CD4-positive, alpha-beta T cell (primary cell): Measurements from ENCODE around the gene PTPN7. TPM values are rescaled to one million over a fixed set of nuclear protein-coding genes. Genes with fewer than 3 reads are reported as not detected.

ENCODE experiments used
- ATAC-seq: fragments of 200-7000 bp; cut with Tn5 transposase; one replicate; pipeline ENCODE4 v1.10.0; 2022; ENCODE audit warnings: mild to moderate bottlenecking; ENCODE audit not compliant: poor library complexity
- CTCF ChIA-PET: fragments of 350-600 bp; sonication (Branson Sonifier 250); formaldehyde crosslinking; loops from one replicate; lab custom pipeline; 2021; ENCODE audit warnings: antibody characterized with exemption, inconsistent platforms; lab: Charles Lee
- POLR2A ChIA-PET: fragments of 350-600 bp; sonication (Branson Sonifier 250); formaldehyde crosslinking; loops from one replicate; lab custom pipeline; 2021; ENCODE audit warnings: antibody characterized with exemption, inconsistent platforms; lab: Charles Lee
- DNase-seq, 14 experiments: peaks; one replicate each; pipeline ENCODE4 v3.0.0-alpha.2; 2013 to 2020; ENCODE audit warnings: mixed read lengths in 2 of 14
- H3K27ac ChIP-seq, 2 donors: one replicate each; pipeline versions ENCODE4 v1.5.1 to v1.7.0; 2013; ENCODE audit warnings: low read length in 2 of 2, low read depth in 1 of 2, mild to moderate bottlenecking in 1 of 2
- H3K27me3 ChIP-seq, 2 experiments: 1 replicate in 1 of 2; 2 replicates in 1 of 2; pipeline versions ENCODE4 v1.6.1 to v1.7.0; 2013; ENCODE audit warnings: low read length in 2 of 2, control low read depth in 1 of 2, mild to moderate bottlenecking in 1 of 2, moderate library complexity in 1 of 2; ENCODE audit not compliant: insufficient read depth in 2 of 2, control insufficient read depth in 1 of 2
- H3K36me3 ChIP-seq: one replicate; pipeline ENCODE4 v1.6.1; 2013; ENCODE audit warnings: low read length, control low read depth; ENCODE audit not compliant: insufficient read depth
- H3K4me1 ChIP-seq: one replicate; pipeline ENCODE4 v1.6.1; 2013; ENCODE audit warnings: low read length, control low read depth; ENCODE audit not compliant: insufficient read depth
- H3K4me3 ChIP-seq: one replicate; pipeline ENCODE4 v1.5.1; 2013; ENCODE audit warnings: mild to moderate bottlenecking, low read length, moderate library complexity
- H3K9me3 ChIP-seq, 2 experiments: 1 replicate in 1 of 2; 2 replicates in 1 of 2; pipeline versions ENCODE4 v1.6.1 to v1.7.0; 2013; ENCODE audit warnings: low read length in 2 of 2, mild to moderate bottlenecking in 2 of 2, control low read depth in 1 of 2, moderate library complexity in 1 of 2; ENCODE audit not compliant: control insufficient read depth in 1 of 2, insufficient read depth in 1 of 2
- H3K27ac Mint-ChIP-seq: one replicate; pipeline ENCODE4 v1.8.0; 2020; ENCODE audit warnings: mixed read lengths
- H3K27me3 Mint-ChIP-seq: one replicate; pipeline ENCODE4 v1.8.0; 2021; ENCODE audit warnings: mixed read lengths
- H3K36me3 Mint-ChIP-seq: one replicate; pipeline ENCODE4 v1.8.0; 2021; ENCODE audit warnings: low read depth, mixed read lengths
- H3K4me1 Mint-ChIP-seq: one replicate; pipeline ENCODE4 v1.8.0; 2021; ENCODE audit warnings: low read depth, mixed read lengths
- H3K4me3 Mint-ChIP-seq: one replicate; pipeline ENCODE4 v1.8.0; 2020; ENCODE audit warnings: mild to moderate bottlenecking, mixed read lengths
- H3K9me3 Mint-ChIP-seq: one replicate; pipeline ENCODE4 v1.8.0; 2020; ENCODE audit warnings: mixed read lengths
- intact Hi-C, 2 experiments: fragments of 100-400 bp; cut with DNase I in 1 of 2; cut with micrococcal nuclease in 1 of 2; formaldehyde crosslinking; loops; one replicate each; pipeline versions ENCODE4 v1.15.1 to v1.9.0; 2023 to 2025; cut with DNase I, micrococcal nuclease
- total RNA-seq, 174 experiments: library from RNA in 2 of 174; stranded (reverse) in 2 of 174; gene quantifications; one replicate each; pipeline ENCODE4 v1.2.3 and lab custom pipeline; 2021 to 2026
- TF ChIP-seq, protein P1 (sequence below): fragments of 200-600 bp; IDR thresholded peaks from one replicate; pipeline ENCODE4 v1.8.0; 2022; ENCODE audit warnings: antibody characterized with exemption, mild to moderate bottlenecking

PTPN7 gene
- total RNA-seq, 2 experiments from 2014 or later: 144 to 145 TPM

DNA sequence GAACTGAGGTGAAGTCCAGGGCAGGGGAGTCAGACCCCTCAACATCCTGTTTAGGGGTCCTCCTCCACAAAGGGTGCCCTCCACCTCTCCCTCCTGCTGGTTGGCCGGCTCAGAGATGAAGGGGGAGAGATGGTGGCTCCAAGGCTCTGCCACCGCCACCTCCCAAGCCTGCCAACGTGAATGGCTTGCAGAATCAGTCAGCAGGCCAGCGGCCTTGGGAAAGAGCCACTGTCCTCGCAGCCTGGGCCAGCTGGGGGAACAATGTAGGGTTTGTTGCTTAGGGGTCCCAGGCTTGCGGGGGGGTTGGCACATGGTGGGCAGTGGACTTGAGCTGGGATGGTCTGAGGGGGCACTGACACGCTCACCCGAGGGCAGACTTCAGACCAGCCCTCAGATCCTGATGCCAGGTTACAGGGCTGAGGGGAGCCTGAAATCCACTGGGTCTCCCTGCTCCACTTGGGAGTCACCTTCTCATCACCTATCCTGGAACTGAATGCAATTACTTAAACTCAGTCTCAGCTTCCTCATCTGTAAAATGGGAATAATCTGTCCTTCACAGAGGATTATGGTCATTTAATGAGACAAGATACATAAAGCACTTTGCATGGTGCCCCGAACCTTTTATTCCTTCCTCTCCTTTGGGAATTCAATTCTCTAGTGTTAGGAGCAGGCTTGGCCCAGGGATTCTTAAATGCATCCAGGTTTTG is 29.4 kb downstream of the PTPN7 start:
- Mint-ChIP-seq H3K27me3 (no peaks in the 10 kb centered on the region), H3K9me3 (no peaks in the 10 kb centered on the region), H3K4me3 (no peak overlapping the region), H3K36me3 (peaks cover 40% of the 10 kb centered on the region), H3K27ac (no peak overlapping the region), H3K4me1 (peaks cover 5% of the 10 kb centered on the region)
- ChIA-PET CTCF (no interaction called here), POLR2A (interaction anchor here (1.1 kb wide), 1 partner anchor 13 kb away, joined by 3 read pairs; the partner anchor contains the start of gene ARL8A)
- ATAC-seq (no peak), DNase-seq (no peak)
- TF ChIP-seq, protein P1, sequence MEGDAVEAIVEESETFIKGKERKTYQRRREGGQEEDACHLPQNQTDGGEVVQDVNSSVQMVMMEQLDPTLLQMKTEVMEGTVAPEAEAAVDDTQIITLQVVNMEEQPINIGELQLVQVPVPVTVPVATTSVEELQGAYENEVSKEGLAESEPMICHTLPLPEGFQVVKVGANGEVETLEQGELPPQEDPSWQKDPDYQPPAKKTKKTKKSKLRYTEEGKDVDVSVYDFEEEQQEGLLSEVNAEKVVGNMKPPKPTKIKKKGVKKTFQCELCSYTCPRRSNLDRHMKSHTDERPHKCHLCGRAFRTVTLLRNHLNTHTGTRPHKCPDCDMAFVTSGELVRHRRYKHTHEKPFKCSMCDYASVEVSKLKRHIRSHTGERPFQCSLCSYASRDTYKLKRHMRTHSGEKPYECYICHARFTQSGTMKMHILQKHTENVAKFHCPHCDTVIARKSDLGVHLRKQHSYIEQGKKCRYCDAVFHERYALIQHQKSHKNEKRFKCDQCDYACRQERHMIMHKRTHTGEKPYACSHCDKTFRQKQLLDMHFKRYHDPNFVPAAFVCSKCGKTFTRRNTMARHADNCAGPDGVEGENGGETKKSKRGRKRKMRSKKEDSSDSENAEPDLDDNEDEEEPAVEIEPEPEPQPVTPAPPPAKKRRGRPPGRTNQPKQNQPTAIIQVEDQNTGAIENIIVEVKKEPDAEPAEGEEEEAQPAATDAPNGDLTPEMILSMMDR: no peak
- H3K4me1 ChIP-seq: peaks cover 14% of the 10 kb centered on the region
- H3K36me3 ChIP-seq: peaks cover 39% of the 10 kb centered on the region
- no peak overlapping the region for H3K27ac ChIP-seq
- H3K27me3 ChIP-seq: peaks cover 0 to 2% of the 10 kb centered on the region in 2 experiments
- H3K4me3 ChIP-seq: no peak overlapping the region
- H3K9me3 ChIP-seq: no peaks in the 10 kb centered on the region
- intact Hi-C loops: no loop called here

DNA sequence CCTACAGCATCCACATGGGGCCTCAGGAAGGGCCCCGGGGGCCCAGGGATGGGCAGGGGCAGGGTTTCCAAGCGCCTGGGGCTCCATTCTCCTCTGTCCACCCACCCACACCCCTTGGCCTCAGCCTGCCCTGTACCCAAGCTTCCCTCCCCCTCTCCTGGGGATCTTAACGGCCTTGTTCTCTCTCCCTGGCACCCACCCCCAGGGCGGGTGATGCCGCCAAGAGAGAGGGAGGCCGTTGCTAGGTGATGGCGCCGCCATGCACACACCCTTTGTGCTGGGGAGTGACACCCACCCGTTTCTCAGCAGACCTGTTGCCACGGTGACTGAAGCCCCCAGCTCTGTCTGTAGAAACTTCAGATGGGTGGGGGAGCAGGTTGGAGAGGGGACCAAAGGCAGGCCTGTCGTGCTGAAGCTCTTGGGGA is 30.1 kb downstream of the PTPN7 start:
- peaks cover 33% of the 10 kb centered on the region for H3K36me3 ChIP-seq
- Mint-ChIP-seq H3K27ac (no peak overlapping the region), H3K4me1 (peaks cover 4% of the 10 kb centered on the region), H3K9me3 (no peaks in the 10 kb centered on the region), H3K27me3 (no peaks in the 10 kb centered on the region), H3K36me3 (peaks cover 33% of the 10 kb centered on the region), H3K4me3 (no peak overlapping the region)
- POLR2A ChIA-PET: no interaction called here
- intact Hi-C loops: no loop called here
- peaks cover 11% of the 10 kb centered on the region for H3K4me1 ChIP-seq
- no peak for ATAC-seq
- no peak overlapping the region for H3K4me3 ChIP-seq
- peaks cover 0 to 2% of the 10 kb centered on the region in 2 experiments for H3K27me3 ChIP-seq
- TF ChIP-seq, protein P1: no peak
- no peak for DNase-seq
- H3K9me3 ChIP-seq: no peaks in the 10 kb centered on the region
- CTCF ChIA-PET: no interaction called here
- H3K27ac ChIP-seq: no peak overlapping the region

DNA sequence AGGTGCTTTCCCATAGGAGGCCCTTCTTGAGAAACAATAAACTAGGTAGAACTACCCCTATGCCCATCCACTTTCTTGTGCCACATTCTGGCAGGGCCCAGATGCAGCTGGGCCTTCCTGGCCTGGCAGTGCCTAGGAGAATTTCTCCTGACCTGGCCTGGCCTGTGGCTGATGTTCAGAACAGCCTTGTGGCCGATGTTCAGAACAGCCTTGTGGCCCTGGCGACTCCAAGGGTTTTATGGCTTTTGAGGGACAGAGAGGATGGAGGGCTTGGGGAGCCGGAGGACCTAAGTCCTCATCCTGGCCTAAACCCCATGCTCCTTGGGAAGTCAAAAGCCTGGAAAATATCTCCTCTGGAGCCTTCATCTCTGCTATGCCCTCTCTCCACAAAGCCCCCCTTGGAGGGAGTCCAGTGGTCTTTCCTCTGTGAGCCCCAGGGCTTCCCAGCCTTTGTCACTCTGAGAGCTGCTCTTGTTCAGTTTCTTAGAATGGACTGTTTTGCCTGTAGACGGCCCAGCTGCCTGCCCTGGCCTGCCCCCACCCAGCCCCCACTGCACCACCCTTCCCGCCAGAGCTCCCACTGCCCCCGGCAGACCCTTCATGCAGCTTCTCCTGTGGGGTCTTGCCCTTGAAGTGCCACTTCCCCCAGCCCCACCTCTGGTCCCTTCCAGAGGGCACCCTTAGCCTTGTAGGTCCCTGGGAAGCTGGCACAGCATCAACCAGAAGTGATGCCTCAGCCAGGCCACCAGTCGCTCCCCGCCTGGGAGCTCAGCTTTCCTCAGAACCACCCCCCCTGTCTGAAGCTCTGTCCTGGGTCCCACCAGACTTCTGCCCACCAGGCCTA is 30.7 kb downstream of the PTPN7 start:
- H3K4me3 Mint-ChIP-seq: no peak overlapping the region
- H3K27me3 Mint-ChIP-seq: no peaks in the 10 kb centered on the region
- no peaks in the 10 kb centered on the region for H3K4me1 Mint-ChIP-seq
- peaks cover 0 to 2% of the 10 kb centered on the region in 2 experiments for H3K27me3 ChIP-seq
- H3K27ac Mint-ChIP-seq: no peak overlapping the region
- no peak overlapping the region for H3K4me3 ChIP-seq
- POLR2A ChIA-PET: no interaction called here
- intact Hi-C loops: no loop called here
- DNase-seq (no peak), ATAC-seq (no peak)
- H3K36me3 ChIP-seq: peaks cover 27% of the 10 kb centered on the region
- TF ChIP-seq, protein P1: no peak
- no peaks in the 10 kb centered on the region for H3K9me3 Mint-ChIP-seq
- CTCF ChIA-PET: no interaction called here
- no peak overlapping the region for H3K27ac ChIP-seq
- peaks cover 11% of the 10 kb centered on the region for H3K4me1 ChIP-seq
- peaks cover 27% of the 10 kb centered on the region for H3K36me3 Mint-ChIP-seq
- no peaks in the 10 kb centered on the region for H3K9me3 ChIP-seq
